Measurements from ENCODE around the gene PLA2G7.
A peak's percentile ranks its signal among the peaks of the same experiment; 100 is the strongest.

PLA2G7 gene

DNA sequence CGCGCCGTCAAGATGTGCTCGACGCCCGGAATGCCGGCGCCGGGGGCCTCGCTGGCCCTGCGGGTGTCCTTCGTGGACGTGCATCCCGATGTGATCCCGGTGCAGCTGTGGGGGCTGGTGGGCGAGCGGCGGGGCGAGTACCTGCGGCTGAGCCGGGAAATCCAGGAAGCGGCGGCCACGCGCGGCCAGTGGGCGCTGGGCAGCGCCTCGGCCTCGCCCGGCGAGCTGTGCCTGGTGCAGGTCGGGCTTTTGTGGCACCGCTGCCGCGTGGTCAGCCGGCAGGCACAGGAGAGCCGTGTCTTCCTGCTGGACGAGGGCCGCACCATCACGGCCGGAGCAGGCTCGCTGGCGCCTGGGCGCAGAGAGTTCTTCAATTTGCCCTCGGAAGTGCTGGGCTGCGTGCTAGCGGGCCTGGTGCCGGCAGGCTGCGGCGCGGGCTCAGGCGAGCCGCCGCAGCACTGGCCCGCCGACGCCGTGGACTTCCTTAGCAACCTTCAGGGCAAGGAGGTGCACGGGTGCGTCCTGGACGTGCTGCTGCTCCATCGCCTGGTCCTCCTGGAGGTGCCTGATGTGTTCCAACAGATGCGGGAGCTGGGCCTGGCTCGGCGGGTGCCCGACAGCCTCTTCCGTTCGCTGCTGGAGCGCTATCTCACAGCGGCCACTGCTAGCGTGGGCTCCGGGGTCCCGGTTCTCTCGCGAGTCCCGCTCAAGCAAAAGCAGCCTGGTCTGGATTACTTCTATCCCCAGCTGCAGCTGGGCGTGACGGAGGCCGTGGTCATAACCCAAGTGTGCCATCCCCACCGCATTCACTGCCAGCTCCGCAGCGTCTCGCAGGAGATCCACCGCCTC is 46.8 kb downstream of the PLA2G7 start:
- DNase-seq, result no peak

DNA sequence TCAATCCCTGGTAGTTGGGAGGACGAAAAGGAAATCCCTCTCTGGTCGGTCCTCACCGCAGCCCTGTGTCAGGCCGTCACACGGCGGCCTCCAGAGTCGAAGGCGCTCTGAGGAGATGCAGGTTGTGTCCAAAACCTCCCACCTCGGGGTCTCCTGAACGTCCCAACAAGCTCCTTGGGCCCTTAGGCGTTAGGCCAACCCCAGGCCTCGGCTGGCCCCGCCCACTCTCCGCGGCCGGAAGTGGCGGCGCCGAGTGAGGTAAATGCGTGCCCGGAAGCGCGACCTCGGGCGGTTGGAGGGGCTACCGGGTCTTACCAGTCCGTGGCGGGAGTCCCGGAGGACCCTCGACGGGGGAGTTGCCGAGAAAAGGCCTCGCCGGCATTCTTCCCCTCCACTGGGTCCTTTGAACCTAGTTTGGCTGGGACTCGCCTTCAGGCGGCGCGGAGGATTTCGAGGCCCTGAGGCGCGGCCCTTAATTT is 47.5 kb downstream of the PLA2G7 start, which contains the start of gene TDRD6:
Gene TDRD6 (plus strand): TSS at position 267 of the 479 bp plus-strand sequence. CDS start 244 bp downstream, outside the sequence.
- no peak for DNase-seq

DNA sequence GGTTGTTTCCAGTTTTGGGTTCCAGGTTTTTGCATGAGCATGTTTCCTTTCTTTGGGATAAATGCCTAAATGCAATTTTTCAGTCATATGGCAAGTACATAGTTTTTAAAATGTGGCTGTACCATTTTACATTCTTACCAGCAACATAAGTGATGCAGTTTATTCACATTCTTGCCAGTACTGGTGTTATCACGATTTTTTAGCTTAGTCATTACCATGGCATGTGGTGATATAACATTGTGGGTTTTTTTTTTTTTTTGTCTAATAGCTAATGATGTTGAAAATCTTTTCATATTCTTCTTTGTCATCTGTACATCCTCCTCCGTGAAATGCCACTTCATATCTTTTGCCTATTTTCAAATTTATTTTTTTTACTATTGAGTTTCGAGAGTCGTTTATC is 50.4 kb downstream of the PLA2G7 start:
- peak; percentile 25 for DNase-seq

DNA sequence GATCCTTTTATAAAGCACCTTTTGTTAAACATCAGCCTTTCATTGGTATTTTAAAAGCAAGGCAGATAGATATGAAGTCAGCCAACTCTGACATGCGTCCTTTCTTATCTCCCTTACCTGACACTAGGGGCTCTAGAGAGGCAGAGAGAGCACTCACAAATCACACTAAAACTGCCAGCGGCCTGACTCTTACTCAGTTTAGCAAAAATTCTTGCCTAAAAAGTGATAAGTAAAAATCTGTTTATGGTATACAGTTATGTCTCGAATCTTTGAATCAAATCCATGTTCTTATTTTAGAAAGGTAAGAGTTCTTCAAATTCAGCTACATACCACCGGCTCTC is 57.9 kb downstream of the PLA2G7 start:
- DNase-seq, result no peak

DNA sequence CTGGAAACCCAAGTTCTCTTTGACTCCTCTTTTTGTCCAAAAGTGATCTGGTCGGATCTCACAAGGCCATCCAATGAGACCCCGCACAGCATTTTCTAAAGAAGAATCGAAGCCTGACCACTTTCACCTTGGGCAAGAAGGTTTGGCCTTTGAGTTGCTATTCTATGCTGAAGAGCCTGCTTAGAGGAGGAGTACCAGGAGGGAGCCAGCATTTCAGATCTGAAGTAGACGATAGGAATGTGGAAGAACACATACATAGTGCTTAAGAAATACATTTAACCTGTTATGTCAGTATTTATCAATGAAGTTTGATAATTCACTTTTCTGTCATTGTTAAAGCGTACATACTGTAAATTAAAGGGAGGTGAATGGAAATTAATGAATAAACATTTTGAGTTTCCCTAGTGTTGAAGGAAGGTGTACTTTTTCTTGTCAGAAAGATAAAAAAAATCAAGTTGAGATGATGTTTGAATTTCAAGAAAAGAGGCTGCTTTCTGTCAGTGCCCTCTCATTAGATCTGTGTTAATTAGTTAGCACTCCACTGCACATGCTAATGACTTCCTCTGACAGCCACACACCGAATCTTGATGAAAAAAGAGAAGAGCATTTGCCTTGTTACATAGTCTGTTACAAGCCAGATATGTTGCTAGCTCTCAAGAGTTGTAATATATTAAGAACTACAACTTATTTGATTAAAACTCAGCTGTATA is 58.4 kb downstream of the PLA2G7 start:
- no peak for DNase-seq

DNA sequence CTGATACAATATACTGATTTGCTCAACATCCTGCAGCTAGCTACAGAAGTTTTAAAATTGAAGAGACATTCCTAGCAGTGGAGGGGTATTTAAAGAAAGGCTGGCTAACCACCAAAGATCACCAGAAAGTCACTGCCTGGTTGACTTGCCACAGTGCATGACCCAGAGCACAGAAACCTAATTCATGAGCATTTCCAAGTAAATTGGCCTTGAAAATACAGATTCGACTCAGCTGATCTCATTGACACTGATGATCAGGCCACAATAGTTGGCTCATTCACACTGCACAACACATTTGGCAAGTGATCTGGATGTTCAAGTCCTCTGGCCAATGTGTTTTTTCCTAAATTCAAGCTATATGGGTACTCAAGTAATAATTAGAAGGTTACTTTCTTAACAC is 60.8 kb downstream of the PLA2G7 start:
- DNase-seq, result no peak

DNA sequence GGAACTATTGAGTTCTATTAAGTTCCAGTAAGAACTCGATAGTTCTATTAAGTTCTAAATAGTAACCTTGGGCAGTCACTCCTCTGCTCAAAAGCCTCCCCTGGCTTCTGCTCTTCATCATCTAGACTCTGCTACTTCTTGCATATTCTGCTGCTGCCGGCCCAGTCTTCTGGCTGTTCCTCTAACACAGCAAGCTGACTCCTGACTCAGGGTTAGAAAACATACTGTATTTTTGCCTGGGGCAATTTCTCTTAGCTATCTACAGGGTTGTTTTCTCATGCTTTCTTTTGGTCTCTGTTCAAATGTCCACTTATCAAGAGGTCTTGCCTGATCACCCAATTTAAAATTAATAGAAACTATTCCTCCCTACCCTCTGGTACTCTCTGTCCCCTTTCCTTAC is 67.8 kb downstream of the PLA2G7 start:
- no peak for DNase-seq

DNA sequence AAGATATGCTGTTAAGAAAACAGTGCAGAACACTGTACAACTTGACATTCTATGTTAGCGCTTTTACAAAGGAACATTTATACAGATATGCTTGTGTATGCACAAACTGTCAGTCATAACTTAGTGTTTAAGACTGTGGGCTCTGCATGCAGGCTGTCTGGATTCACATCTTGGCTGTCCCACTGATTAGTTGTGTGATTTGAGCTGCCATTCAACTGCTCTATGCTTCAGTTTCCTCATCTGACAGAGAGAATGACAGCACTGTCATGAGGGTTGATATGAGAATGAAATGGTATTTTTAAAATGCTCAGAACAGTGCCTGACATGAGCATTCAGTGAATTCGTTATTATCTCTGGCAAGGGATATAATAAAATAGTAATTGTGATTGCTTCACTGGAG is 73.7 kb downstream of the PLA2G7 start:
- DNase-seq, result no peak

DNA sequence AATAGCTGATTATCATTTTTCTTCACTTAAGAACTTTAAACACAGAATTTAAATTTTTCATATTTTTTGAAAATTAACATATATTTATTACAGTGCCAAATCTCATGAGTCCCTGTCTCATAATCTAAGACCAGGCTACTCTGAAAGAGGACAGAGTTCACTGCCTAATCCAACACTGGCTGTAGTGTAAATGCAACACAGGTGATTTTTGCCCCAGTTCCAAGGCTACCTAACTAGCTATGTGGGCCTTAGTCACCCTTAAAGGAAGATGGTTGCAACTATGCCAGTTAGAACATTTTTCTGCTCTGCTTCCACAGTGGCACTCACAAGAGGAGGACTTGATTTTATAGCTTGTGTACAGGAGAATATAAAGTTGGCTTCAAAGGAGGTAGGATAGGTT is 77.5 kb downstream of the PLA2G7 start:
- DNase-seq, result no peak

DNA sequence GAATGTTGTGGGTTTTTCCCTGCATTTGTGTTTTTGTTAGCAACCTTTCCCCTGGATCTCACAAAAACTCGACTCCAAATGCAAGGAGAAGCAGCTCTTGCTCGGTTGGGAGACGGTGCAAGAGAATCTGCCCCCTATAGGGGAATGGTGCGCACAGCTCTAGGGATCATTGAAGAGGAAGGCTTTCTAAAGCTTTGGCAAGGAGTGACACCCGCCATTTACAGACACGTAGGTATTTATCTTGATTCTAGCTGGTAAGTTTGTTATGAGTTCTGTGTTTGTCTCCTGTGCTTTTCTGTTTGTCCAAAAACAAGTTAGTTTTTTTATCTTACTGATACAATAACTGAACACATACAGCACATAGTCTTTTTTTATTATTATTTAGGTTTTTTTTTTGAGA is 79.4 kb downstream of the PLA2G7 start:
- peak; percentile 2 for DNase-seq

Data from fibroblast of skin of abdomen (primary cell).